NCI-H82 treated with DMSO at 0.1 percent for 48 hours (cell line): ENCODE measurements around the gene POLR3H.
"Not testable (repeated sequence)": the region's sequence is repeated elsewhere in the genome, so short reads cannot be mapped to it uniquely, and the experiment has no call there.

ENCODE experiments used
- DNase-seq: peaks from one replicate; lab custom pipeline; 2025; ENCODE audit not compliant: unreplicated experiment; lab: John Stamatoyannopoulos, UW

Gene POLR3H

DNA sequence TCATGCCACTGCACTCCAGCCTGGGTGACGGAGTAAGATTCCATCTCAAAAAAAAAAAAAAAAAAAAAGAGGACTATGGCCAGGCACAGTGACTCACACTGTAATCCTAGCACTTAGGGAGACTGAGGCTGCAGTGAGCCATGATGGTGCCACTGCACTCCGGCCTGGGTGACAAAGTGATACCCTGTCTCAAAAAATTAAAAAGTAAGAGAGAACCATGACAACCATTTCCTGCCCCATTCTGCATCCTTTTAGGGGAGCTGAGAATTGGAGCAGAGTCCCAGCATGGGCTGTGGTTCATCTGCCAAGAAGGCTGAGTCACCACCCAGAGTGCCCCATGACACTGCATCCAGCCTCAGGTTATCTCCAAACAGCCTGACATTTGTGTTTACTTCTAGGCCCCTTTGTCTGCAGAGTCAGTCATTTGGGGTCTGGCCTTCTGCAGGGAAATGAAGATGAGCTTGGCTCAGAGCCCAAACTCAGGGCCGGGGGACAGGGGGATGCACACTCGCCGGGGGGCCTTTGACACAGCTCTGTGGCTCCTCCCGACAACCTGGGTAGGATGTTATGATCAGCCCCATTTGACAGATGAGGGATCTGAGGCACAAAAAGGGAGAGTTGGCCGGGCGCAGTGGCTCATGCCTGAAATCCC is 21.3 kb upstream of the POLR3H start:
- DNase-seq, result no peak

DNA sequence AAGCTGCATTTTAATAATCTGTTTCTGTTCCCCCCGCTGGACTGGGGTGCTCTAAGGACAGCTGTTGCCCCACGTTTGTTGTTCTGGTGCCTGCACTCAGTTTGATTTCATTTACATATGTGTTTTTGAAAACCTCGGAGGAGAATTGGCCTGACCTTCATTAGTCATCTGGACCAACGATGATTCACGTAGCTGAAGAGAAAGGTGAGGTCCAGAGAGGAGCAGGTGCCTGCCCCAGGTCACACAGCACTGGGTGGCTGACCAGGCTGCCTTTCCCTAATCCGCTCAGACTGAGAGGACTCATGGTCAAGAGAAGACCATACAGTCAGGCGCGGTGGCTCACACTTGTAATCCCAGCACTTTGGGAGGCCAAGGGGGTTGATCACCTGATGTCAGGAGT is 20.3 kb upstream of the POLR3H start:
- no peak for DNase-seq

DNA sequence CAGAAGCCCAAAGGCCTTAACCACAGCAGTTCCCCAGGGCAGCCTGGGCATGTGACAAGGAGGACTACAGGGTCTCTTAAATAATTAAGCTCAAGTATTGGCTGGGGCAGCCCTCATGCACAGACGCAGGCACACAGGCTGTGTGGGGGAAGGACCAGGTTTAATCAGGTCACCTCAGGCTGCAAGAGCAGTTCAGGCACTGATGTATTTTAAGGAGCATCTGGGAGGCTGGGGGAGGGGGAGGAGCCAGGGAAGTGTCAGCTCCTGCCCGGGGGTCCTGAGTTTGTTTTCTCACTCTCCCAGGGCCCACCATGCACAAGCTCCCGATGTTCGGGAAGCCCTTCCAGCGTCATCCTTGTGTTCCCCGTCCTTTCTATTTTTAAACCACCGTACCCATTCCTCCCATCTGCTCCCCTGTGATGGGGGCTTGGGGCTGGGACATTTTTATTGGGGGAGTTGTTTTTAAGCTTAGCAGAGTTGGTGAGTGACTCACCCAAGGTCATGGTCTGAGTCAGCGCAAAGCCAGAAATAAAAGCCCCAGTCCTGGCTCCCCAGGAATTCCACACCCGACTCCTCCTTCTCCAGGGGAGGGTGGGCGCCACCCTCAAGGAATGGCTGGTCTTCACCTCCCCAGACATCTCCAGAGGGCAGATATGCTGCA is 18.9 kb upstream of the POLR3H start:
- peak; percentile 43 for DNase-seq

GRCh38 chr22:41562461-41562860 is 18.2 kb upstream of the POLR3H start:
- no peak for DNase-seq

DNA sequence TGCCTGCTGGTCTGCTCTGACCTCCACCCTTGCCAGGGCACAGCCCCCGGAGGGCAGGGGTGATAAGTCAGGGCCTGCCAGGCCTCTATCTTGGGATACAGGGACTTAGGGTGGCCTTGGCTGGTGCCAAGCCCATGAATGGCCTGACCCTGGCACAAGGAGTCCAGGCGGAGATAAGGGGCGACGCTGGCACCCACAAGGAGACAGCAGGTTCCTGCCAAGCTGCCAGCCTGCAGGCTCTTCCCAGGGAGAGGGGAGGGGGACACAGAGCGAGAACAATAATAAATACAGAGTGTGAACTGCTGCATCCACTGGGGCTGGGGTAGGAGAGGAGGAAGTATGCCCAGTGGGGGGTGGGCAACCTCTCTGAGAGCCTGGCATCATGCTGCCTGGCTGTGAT is 17.5 kb upstream of the POLR3H start:
- no peak for DNase-seq

DNA sequence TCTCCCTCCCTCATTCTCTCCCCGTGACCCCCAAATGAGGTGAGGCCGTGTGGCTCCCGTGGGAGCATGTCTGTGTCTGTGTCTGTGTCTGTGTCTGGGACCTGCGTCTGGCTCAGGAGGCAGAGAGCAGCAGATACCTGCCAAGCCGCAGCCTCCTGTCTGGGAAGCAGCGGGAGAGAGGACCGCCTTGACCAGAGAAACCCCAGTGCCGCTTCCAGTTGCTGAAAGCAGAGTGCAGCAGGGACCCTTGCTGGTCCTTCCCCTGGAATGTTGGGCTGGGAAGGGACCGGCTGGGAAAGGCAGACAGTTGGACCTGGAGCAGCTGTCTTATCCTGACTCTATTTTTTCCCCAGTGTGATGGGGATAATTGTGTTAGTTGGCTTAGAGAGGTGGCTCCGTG is 17.1 kb upstream of the POLR3H start:
- DNase-seq, result no peak

GRCh38 chr22:41560095-41560471 is 15.8 kb upstream of the POLR3H start:
- DNase-seq, result no peak

GRCh38 chr22:41558241-41558630 is 14.0 kb upstream of the POLR3H start:
- not testable (repeated sequence) for DNase-seq

GRCh38 chr22:41557401-41558240 is 13.4 kb upstream of the POLR3H start:
- DNase-seq, result no peak

DNA sequence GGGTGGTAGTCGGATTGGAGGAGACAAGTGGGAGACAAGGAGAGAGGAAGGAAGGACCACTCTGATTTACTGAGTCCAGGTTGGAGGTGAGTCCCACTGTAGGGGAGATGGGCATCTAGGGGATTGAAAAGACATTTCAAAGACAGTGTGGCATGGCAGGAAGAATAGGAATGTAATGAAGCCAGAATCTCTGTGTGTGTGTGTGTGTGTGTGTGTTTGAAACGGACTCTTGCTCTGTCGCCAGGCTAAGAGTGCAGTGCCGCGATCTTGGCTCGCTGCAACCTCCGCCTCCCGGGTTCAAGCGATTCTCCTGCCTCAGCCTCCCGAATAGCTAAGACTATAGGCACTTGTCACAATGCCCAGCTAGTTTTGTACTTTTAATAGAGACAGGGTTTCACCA is 12.3 kb upstream of the POLR3H start:
- no peak for DNase-seq

- no peak for DNase-seq
These were observed 11.2 kb upstream of the POLR3H start for GRCh38 chr22:41555325-41555982.

DNA sequence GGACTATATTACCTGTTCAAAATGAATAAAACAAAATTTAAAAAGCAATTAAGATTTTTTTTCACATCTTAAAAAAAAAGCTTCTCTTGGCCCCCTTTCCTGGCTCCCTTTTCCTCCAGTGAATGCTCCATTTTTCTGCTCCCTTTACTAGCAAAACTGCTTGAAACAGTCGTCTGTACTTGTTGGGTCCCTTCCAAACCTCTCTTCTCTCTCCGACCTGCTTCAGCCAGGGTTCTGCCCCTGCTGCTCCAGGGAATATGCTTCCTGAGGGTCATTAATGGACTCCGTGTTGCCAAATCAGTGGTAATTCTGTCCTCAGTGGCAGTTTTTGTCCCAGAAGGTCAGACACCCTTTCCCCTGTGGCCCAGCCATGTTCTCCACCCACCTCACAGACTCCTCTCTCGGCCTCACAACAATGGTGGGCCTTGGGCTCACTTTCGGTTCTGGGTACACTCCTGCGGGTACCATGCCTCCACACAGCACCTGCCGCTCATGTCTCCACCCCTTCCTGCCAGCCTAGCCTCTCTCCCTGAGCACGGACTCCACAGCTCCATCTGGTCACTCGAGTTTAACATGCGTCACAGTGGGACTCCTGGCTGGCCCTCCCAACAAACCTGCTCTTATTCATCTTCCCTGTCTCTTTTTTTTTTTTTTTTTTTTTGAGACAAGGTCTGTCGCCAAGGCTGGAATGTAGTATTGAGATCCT is 7.8 kb upstream of the POLR3H start:
- DNase-seq, result no peak

- DNase-seq, result no peak
These were observed 6.8 kb upstream of the POLR3H start for GRCh38 chr22:41550952-41551491.

- DNase-seq, result no peak
These were observed 4.6 kb upstream of the POLR3H start for GRCh38 chr22:41548830-41549211.

- DNase-seq, result no peak
These were observed 604 bp upstream of the POLR3H start for GRCh38 chr22:41544671-41545476.

- no peak for DNase-seq
These were observed 2.0 kb downstream of the POLR3H start for GRCh38 chr22:41542224-41542623.

DNA sequence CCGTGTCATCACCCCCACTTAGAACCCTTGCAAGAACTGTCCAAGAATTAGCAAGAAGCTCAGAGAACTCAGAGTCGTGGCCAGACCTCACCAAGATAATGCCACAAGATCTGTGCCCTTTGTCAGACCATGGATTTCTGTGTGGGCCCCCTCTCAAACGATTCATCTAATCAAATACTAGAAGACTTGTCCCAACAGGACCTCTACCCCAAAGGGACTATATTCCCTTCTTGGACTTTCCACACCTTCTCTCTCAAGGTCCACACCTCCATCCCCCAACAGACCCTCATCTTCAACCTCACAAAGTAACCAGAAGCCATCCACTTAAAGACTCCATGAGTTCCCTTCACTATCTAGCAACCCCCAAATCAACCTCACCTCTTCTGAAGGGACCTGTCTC is 2.8 kb downstream of the POLR3H start:
- no peak for DNase-seq

DNA sequence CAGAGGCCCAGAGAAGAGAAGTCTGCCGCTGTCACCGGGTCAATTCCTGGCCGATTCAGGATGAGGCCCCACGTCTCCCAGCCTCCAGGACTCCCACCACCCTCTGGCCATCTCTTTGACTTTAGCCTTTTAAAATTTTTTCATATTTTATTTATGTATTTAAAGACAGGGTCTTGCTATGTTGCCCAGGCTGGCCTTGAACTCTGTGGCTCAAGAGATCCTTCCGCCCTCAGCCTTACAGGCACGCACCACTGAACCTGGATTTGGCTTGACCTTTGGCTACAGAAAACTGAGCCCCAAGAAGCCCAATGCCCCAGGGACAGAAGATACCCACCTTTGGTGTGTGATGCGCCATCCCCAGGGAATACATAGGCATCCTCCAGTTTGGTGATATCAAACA is 3.9 kb downstream of the POLR3H start:
- no peak for DNase-seq

DNA sequence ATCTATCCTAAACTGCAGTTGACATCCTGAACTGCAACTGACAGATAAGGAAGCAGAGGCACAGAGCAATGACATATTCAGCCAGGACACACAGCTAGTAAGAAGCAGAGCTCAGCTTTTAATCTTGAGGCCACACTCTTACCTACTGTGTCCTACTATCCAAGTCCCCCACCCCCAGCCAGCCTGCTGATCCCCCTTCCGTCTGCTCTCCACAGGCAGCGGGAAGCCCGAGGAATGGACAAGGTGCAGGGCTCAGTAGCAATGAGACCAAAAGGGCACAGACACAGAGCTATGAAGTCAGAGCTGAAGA is 4.3 kb downstream of the POLR3H start:
- no peak for DNase-seq
